GM03348 (cell line): ENCODE data around the gene IL25.
"Not testable (repeated sequence)": the region's sequence is repeated elsewhere in the genome, so short reads cannot be mapped to it uniquely, and the experiment has no call there.

Experiments used
- DNase-seq: peaks from one replicate; pipeline ENCODE4 v3.0.0; 2012; ENCODE audit warnings: low spot score

Gene IL25

DNA sequence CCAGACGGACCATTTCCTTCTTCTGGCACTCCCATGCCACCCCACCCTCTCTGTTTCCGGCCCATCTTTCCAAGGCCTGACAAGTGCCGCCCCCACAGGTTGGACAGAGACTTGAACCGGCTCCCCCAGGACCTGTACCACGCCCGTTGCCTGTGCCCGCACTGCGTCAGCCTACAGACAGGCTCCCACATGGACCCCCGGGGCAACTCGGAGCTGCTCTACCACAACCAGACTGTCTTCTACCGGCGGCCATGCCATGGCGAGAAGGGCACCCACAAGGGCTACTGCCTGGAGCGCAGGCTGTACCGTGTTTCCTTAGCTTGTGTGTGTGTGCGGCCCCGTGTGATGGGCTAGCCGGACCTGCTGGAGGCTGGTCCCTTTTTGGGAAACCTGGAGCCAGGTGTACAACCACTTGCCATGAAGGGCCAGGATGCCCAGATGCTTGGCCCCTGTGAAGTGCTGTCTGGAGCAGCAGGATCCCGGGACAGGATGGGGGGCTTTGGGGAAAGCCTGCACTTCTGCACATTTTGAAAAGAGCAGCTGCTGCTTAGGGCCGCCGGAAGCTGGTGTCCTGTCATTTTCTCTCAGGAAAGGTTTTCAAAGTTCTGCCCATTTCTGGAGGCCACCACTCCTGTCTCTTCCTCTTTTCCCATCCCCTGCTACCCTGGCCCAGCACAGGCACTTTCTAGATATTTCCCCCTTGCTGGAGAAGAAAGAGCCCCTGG, 3.1 kb downstream of the IL25 start:
- DNase-seq, result no peak

DNA sequence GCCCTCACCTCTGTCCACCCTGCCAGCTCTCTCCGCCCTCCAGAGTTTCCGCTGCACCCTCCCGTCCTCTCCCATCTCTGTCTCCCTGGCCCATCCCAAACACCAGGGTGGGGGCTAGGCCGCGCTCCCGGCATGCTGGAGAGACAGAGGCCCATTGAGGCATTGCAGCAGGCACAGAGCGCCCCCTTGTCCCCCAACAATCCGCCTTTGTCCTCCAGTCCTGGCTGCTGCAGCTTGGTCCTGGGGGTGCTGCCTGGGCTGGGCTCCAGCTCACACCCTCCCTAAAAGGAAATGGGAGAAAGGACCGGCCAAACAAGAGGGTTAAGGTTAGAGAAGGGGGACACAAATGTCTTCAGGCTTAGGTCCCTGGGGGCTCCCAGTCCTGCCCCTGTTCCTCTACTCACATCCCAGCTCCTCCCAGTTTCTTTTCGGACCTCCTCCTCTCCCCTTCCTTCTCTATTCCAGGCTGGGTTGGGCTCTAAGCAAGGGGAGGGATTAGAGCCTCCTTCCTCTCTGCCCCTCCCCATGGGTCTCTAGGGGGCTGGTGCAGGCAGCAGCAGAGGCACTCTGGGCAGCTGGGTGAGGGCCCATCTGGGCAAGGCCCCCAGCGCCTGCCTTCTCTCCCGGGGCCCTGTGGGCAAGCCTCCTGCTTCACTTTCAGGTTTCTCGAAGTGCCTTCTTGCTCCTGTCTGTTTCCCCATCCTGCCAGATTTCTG, 4.0 kb downstream of the IL25 start, which contains the start of gene CMTM5:
TSS of gene CMTM5 (plus strand) at position 565 of the 716 bp plus-strand sequence. CDS start 206 bp downstream, outside the sequence.
- no peak for DNase-seq

DNA sequence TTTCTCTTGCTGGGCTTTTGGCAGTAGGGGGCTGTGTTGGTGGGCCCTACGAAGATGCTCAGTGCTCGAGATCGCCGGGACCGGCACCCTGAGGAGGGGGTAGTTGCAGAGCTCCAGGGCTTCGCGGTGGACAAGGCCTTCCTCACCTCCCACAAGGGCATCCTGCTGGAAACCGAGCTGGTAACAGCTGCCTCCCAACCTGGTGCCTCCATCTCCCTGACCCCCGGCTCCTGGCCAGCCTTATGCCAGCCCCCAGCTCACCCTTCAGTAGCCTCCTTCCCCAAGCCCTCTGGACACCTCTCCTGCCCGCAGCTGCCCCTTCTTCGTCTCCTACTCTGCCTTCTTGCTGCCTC, 4.6 kb downstream of the IL25 start:
- DNase-seq, result no peak

DNA sequence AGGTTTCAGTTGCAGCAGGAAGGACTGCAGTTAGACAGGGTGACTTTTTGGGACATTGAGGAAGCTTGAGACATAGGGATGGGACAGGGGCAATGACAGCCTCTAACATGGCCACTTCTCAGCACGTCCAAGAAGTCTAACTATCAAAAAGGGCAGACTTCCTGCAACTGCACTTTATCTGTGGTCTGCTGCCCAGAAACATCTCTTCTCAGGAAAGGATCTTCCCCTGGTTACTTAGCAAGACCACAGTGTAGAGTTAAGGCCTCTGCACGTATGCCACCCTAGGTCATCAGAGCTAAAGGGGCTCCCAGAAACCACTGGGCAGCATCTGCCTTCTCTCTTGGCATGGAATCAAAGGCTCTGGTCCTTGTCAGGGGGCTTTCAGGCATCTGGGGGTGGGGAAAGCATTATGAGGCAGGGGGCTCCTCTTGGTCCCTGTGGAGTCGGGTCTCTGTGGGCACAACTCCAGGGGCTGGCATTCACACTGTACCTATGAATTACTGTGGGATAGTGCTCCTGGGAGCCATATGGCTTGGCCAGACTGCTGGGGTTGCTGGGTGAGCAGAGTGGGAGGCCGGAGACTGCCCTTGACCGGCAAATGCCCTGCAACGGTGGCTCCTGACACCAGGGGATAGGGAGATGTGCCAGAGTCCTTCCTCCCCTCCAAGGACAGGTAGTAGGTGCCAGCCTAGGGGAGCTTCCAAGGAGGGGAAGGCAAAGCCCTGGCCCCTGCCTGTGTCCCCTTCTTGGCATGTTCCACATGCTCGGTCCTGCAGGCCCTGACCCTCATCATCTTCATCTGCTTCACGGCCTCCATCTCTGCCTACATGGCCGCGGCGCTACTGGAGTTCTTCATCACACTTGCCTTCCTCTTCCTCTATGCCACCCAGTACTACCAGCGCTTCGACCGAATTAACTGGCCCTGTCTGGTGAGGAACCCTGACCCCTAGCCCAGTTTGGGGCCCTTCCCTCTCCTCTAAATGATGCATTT, 5.3 kb downstream of the IL25 start:
- DNase-seq, result no peak

DNA sequence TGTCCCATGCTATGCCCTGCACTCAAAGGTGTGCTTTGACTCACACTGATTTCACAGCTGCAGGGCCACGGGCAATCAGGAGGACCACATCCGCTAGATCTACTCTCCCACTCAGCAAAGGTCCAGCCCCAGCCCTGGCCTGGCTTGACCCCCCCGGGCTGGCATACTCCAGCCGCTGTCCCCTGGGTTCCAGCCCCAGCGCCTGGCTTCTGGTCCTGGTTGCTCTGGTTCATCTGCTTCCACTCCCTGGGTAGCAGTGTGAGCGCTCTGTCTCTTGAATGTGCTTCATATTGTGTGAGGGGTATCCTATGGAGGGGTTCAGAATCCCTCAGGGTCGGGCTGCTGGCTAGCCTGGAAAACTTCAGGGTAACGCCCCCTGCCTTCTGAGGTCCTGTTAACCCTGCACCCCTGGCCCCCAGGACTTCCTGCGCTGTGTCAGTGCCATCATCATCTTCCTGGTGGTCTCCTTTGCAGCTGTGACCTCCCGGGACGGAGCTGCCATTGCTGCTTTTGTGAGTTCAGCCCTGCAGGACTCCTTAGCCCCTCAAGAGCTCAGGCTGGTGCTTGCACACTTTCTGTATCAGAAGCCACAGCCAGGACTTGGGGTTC, 6.1 kb downstream of the IL25 start:
- no peak for DNase-seq

DNA sequence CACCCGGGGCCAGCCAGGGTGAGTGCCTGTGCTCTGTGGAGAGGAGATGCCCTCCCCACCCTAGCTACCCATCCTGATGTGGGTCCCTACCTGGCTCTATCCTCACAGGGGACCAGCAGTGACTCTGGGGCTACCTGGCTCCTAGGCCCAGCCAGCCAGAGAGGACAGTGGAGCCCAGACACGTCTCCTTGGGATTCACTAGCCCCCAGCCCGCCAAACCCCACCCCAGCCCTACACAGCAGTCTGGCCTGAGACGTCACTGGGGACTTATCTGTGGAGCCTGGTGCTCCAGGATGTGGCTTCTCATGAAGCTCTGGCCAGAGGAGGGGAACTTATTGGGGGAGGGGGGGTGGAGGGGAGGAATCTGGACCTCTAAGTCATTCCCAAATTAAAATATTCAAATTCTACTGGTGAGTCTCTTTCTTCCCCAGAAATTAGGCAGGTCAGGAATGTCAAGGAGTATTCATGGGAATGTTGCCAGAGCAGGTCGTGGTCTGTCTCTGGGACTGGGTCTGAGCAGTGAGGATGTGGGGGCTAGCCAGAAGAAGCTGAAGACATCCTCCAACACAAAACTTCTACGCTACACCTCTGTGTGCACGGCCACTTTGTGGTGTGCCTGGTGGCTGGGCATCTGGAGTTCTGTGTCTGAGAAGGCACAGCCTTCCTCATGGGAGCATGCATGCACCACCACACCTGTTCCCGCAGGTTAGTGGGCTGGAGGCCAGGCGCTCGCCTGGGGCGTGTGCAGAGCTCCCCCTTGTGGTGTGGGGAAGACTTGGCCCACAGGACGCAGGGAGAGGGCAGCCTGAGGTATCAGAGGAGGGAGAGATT, 7.0 kb downstream of the IL25 start:
- peak; percentile 83 for DNase-seq

DNA sequence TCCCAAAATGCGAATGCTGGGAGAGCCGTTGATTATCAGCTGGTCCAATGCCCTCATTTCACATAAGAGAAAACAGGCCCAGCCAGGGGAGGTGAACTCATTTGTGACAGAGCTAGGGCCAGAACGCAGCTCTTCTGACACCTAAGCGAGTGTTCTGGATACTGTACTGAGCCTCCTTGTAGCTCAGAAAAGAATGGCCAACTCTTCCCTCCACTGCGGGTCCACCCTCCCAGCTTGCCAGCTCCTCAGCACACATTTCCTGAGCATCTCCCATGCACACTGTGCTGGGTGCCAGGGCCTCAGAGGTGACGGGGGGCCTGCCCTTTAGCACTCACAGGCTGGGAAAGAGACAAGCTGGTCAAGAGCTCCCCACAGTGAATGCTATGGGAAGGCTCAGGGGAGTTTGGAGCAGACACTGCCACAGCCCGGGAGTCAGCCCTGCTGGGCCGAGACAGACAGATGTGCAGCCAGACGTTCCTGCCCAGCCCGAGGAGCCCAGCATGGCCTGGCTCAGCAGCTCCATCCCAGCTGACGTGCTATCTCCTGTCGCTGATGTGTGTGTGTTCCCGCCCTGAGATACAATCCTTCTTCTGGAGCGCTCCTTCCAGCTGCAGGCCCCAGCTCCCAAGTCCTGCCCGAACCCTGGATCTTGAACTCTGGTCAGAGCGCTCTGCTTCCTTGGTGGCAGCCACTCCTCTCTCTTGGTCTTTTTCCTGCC, 7.7 kb downstream of the IL25 start:
- DNase-seq, result no peak

DNA sequence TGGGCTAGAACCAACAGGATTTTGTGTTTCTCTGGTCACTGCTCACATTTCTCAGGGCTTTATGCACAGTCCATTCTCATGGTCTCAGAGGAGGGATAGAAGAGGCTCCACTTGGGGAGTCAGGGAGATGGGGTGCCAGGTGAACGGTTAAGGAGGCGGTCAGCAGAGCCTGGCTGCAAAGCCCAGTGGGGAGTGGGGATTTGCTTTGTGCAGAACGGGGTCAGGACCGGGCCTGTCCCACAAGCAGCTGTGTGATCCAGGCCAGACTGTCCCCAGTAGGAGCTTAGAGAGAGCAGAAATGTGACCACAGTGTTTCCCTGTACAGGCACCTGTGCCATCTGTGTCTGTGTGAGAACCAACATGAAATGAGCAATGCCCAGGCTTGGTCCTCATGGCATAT, 8.4 kb downstream of the IL25 start:
- no peak for DNase-seq

DNA sequence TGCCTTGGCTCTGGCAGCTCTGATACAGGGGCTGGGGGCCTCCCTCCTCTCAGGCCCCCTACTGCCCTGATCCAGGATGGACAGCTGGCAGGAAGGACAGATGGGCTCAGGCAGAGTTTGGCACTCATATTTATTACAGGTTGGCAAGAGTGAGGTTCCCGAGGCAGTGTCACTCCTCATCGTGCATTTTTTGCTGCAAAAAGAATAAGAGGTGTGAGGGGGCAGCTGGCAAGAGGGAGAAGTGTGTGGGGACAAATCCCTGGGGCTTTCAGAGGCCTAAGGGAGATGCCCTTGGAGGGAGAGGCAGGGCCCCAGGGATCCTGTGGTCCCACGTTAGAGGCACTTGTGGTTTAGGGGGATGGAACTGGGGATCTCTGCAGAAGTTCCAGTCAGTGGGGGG, 9.3 kb downstream of the IL25 start:
- DNase-seq, result no peak

DNA sequence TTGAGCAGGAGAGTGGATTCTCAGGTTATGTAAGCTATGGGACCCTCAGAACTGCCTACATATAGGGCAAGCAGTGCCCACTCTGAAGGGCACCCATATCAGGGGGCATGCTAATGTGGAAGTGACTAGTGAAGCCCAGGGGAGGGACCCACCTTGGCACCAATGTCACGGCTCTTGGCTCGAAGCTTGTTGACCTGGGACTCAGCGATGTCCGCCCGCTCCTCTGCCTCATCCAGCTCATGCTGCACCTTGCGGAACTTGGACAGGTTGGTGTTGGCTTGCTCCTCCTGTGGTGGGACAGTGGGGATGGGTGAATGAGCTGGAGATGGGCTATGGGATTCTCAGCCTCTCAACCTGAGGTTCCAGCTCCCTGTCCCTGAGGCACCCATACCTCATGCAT, 9.7 kb downstream of the IL25 start:
- no peak for DNase-seq

DNA sequence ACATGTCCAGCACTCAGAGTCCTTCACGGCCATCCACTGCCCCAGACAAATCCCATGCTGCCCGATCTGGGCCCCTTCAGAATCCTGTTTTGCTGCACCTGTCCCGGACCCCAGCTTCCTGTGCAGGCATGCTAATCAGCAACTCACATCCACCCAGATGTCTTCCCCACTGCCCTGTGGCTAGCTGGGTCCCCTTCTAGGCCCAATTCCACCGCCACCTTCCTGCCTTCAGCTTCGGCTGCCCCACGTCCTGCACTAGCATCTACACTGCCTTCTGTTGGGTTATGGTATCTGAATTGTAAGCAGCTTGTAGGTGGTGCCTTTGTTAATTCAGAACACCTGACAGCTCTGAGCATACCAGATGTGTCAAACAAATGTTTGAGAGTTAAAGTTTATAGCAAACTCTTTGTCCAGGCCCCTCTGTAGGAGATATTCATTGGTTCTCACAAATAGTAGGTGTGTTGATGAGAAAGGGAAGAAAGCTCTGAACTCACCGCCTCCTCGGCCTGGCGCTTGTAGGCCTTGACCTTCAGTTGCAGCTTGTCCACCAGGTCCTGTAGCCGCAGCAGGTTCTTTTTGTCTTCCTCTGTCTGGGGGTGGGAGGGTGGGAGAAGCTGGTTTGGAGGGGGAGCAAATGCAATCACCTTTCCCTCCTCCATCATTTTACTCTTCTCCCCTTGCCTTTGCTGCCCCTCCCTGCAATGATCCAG, 10.3 kb downstream of the IL25 start:
- no peak for DNase-seq

DNA sequence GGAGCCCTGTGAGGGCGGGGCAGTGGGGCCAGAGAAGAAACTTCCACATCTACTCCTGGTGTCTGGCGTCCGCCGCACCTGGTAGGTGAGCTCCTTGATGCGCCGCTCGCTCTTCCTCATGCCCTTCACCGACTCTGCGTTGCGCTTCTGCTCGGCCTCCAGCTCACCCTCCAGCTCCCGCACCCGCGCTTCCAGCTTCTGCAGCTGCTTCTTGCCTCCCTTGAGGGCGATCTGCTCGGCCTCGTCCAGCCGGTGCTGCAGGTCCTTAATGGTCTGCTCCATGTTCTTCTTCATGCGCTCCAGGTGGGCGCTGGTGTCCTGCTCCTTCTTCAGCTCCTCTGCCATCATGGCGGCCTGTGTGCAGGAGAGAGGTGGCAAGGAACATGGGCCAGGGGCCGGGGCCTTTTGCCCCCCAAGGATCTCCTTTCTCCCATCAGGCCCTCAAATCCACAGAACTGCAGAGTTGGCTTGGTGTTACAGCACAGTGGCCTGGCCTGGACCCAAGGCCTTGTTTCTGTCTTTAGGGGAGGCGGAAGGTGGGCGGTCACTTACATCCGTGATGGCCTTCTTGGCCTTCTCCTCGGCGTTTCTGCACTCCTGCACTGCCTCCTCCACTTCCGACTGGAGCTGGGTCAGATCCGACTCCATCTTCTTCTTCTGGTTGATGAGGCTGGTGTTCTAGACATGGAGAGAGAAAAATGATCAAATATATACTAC, 11.9 kb downstream of the IL25 start:
- DNase-seq, result no peak

DNA sequence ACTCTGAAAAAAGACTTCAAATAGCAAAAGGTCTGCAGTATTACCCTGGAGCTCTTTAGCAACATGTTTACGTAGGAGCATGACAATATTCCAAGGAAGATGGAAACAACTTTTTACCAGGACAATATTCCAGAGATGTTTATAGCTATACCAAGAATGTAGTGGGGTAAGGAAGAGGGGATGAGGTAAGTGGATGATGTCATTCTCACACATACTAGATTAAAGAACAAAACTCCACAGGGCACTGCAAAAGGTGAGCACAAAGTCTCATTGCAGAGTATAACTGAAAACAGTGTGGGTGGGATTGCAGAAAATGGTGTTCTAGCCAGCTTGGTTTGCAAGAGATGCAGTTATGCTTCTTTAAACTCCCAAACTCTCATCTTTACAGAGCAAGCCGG, 12.6 kb downstream of the IL25 start:
- no peak for DNase-seq

DNA sequence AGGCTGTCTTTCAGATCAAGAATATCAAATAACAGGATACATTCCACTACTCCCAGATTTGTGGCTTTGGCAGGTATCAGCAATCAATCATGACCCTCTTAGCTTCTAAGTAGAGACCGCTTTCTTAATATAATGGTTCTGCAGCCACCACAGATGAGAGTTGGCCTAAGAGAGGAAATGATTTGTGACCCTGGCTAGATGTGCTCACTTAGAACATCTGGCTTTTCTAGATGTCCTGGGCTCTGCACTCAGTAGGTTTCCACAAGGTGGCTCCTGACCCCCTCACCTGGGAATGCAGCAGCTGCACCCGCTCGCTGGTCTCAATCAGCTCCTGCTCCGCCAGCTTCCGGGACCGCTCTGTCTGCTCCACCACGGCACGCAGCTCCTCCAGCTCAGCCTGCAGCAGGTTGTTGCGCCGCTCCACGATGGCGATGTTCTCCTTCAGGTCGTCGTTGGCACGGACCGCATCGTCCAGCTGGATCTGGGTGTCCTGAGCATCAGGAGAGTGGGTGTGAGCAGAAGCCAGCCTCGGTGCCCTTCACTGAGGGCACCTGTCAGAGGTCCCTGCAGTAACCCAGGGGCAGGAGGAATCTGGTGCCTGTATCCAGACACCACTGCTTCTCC, 13.1 kb downstream of the IL25 start:
- DNase-seq, result no peak

DNA sequence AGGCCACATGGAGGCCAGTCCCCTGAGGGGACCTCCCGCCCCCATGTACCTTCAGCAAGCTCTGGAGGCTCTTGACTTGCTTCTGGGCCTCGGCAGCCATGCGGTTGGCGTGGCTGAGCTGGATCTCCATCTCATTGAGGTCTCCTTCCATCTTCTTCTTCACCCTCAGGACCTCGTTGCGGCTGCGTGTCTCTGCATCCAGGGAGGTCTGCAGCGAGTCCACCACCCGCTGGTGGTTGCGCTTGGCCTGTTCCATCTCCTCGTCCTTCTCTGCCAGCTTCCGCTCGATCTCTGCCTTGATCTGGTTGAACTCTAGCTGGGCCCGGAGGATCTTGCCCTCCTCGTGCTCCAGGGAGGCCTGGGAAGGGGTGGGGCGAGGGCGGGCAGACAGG, 13.7 kb downstream of the IL25 start:
- DNase-seq, result not testable (repeated sequence)

DNA sequence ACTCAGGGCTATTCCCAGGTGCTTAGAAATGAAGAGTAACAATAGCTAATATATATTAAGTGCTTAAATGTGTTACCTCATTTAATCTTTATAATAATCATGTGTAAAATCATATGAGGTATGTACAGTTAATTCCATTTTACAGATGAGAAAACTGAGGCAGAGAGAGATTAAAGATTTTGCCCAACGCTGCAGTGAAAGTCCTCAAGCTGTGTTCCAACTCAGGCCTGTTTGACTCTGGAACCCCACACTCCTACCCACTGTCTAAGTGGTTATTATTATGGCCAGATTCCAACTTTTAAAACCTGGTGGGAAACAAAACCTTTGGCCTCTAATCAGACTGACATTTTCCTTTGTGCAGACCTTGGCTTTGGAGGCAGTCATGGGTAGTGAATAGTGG, 14.4 kb downstream of the IL25 start:
- no peak for DNase-seq

DNA sequence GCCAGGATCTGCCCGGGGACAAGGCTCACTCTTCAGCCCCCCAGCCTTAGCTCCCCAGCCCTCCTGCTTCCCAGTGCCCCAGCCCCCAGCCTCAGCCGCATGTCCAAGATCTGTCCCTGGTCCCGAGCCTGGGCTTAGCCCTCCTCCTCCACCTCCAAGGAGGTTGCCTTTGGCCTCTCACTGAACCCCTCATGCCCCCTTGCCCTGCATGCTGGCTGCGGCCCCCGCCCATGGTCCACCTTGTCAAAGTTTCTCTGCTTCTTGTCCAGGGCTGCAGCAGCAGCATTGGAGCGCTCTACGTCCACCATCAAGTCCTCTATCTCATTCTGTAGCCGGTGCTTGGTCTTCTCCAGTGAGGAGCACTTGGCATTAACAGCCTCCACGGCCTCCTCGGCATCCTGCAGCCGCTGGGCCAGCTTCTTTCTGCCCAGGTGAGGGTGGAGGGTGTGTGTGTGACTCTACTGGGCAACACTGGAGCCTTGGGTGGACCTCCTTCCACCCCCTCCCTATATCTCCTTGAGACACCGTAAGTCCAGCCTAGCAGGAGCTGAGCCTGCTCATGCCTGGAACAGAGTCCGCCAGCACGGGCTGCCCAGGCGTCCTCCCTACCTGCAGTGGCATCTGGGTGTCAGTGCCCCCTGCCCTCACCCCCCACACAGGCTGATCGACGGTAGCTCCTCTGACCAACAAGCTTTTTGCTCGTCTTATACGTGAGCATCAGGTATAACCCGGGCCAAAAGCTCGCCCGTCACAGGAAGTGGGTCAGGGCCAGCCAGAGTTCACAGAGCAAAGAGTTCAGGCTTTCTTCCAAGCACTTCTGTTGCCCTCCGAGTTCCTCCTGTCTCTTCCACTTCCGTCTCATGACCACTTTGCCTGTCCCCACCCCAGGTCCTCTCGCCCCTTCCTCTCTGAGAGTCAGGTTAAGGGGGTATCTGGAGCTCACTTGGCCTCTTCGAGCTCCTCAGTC, 15.6 kb downstream of the IL25 start:
- DNase-seq, result no peak

DNA sequence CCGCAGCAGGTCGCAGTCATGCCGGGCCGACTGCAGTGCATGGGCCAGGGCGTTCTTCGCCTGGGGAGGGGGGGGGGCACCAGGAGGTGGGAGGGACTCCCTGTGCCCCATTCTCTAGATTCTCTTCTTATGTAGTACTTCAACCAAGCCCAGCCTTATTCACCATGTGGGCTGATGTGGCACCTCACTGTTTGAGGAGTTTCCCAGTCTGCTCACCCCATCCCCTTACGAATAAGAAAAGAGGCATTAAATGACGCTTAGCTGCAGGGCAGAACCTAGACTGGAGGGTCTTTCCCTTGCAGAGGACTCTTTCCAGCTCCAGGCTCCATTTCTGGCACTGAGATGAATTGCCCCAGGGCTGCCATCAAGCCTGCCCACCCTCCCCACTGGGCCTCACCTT, 16.4 kb downstream of the IL25 start:
- DNase-seq, result no peak
